ENCODE results near the gene MTMR3.
"Not testable (repeated sequence)": the region's sequence is repeated elsewhere in the genome, so short reads cannot be mapped to it uniquely, and the experiment has no call there.

The MTMR3 gene

GRCh38 chr22:29958170-29958569, 75.2 kb downstream of the MTMR3 start:
- DNase-seq (ENCODE audit: low read depth, low spot score): no peak

GRCh38 chr22:29964776-29965175, 81.8 kb downstream of the MTMR3 start:
- DNase-seq (ENCODE audit: low read depth, low spot score): no peak

- DNase-seq (ENCODE audit: low read depth, low spot score): no peak
Measured at GRCh38 chr22:29967461-29967860, 84.5 kb downstream of the MTMR3 start.

- no peak for DNase-seq (ENCODE audit: low read depth, low spot score)
Measured at GRCh38 chr22:29971607-29972006, 88.6 kb downstream of the MTMR3 start.

GRCh38 chr22:29972121-29972520, 89.1 kb downstream of the MTMR3 start:
- no peak for DNase-seq (ENCODE audit: low read depth, low spot score)

GRCh38 chr22:29973269-29973668, 90.3 kb downstream of the MTMR3 start:
- no peak for DNase-seq (ENCODE audit: low read depth, low spot score)

GRCh38 chr22:29973680-29974079, 90.7 kb downstream of the MTMR3 start:
- not testable (repeated sequence) for DNase-seq (ENCODE audit: low read depth, low spot score)

- DNase-seq (ENCODE audit: low read depth, low spot score): no peak
Measured at GRCh38 chr22:29975494-29975893, 92.5 kb downstream of the MTMR3 start.

GRCh38 chr22:29977107-29977506, 94.1 kb downstream of the MTMR3 start:
- no peak for DNase-seq (ENCODE audit: low read depth, low spot score)

GRCh38 chr22:29979777-29980321, 96.9 kb downstream of the MTMR3 start:
- no peak for DNase-seq (ENCODE audit: low read depth, low spot score)

- no peak for DNase-seq (ENCODE audit: low read depth, low spot score)
Measured at GRCh38 chr22:29983296-29983917, 100.4 kb downstream of the MTMR3 start.

GRCh38 chr22:29985912-29986311, 102.9 kb downstream of the MTMR3 start:
- DNase-seq (ENCODE audit: low read depth, low spot score): no peak

GRCh38 chr22:29987137-29987536, 104.2 kb downstream of the MTMR3 start:
- DNase-seq (ENCODE audit: low read depth, low spot score): no peak

GRCh38 chr22:29988719-29989118, 105.7 kb downstream of the MTMR3 start:
- DNase-seq (ENCODE audit: low read depth, low spot score): no peak

- no peak for DNase-seq (ENCODE audit: low read depth, low spot score)
Measured at GRCh38 chr22:29989446-29989845, 106.5 kb downstream of the MTMR3 start.

- peak; percentile 46 for DNase-seq (ENCODE audit: low read depth, low spot score)
Measured at GRCh38 chr22:29992341-29993275, 109.6 kb downstream of the MTMR3 start.

- DNase-seq (ENCODE audit: low read depth, low spot score): no peak
Measured at GRCh38 chr22:29994027-29994715, 111.2 kb downstream of the MTMR3 start.

- DNase-seq (ENCODE audit: low read depth, low spot score): no peak
Measured at GRCh38 chr22:29994943-29995342, 112.0 kb downstream of the MTMR3 start.

- DNase-seq (ENCODE audit: low read depth, low spot score): no peak
Measured at GRCh38 chr22:29997107-29997506, 114.1 kb downstream of the MTMR3 start.

GRCh38 chr22:29997516-29997915, 114.5 kb downstream of the MTMR3 start:
- no peak for DNase-seq (ENCODE audit: low read depth, low spot score)

GRCh38 chr22:29998627-29999384, 115.8 kb downstream of the MTMR3 start:
- DNase-seq (ENCODE audit: low read depth, low spot score): no peak

Data from ELF-1 (cell line).